CD8-positive, alpha-beta memory T cell (primary cell): ENCODE data around the gene PREX1. TPM values are rescaled to one million over a fixed set of nuclear protein-coding genes. Genes with fewer than 3 reads are reported as not detected.
A peak's percentile ranks its signal among the peaks of the same experiment; 100 is the strongest.
"Not testable (repeated sequence)": the region's sequence is repeated elsewhere in the genome, so short reads cannot be mapped to it uniquely, and the experiment has no call there.

Experiments used
- CTCF ChIA-PET: fragments of 350-600 bp; sonication (Branson Sonifier 250); formaldehyde crosslinking; loops from one replicate; lab custom pipeline; 2021; ENCODE audit warnings: antibody characterized with exemption; lab: Charles Lee
- POLR2A ChIA-PET: fragments of 350-600 bp; sonication (Branson Sonifier 250); formaldehyde crosslinking; loops from one replicate; lab custom pipeline; 2021; ENCODE audit warnings: antibody characterized with exemption; lab: Charles Lee
- DNase-seq, 5 donors: peaks; one replicate each; pipeline versions ENCODE4 v3.0.0 to v3.0.0-alpha.2; 2020 to 2022; ENCODE audit warnings: mixed read lengths in 1 of 5
- H3K27ac ChIP-seq: one replicate; pipeline ENCODE4 v1.7.0; 2013; ENCODE audit warnings: low read depth, mild to moderate bottlenecking, low read length, moderate library complexity
- H3K27me3 ChIP-seq: 2 replicates; pipeline ENCODE4 v1.7.0; 2013; ENCODE audit warnings: low read length, mild to moderate bottlenecking; ENCODE audit not compliant: insufficient read depth, poor library complexity, severe bottlenecking
- H3K36me3 ChIP-seq: 2 replicates; pipeline ENCODE4 v1.7.0; 2013; ENCODE audit warnings: mild to moderate bottlenecking, low read length, moderate library complexity; ENCODE audit not compliant: insufficient read depth
- H3K4me1 ChIP-seq: 2 replicates; pipeline ENCODE4 v1.7.0; 2013; ENCODE audit warnings: mild to moderate bottlenecking, low read length, moderate library complexity; ENCODE audit not compliant: insufficient read depth
- H3K4me3 ChIP-seq: 2 replicates; pipeline ENCODE4 v1.7.0; 2013; ENCODE audit warnings: mild to moderate bottlenecking, low read length
- H3K9me3 ChIP-seq: 2 replicates; pipeline ENCODE4 v1.7.0; 2013; ENCODE audit warnings: mild to moderate bottlenecking, low read length
- H3K27ac Mint-ChIP-seq, 8 donors: one replicate each; pipeline ENCODE4 v1.8.0; 2020 to 2021; ENCODE audit warnings: mixed read lengths in 8 of 8, mild to moderate bottlenecking in 6 of 8, inconsistent platforms in 3 of 8, moderate library complexity in 3 of 8
- H3K27me3 Mint-ChIP-seq, 2 donors: one replicate each; pipeline ENCODE4 v1.8.0; 2020 to 2021; ENCODE audit warnings: mixed read lengths in 2 of 2, mild to moderate bottlenecking in 1 of 2, moderate library complexity in 1 of 2
- H3K36me3 Mint-ChIP-seq, 3 donors: one replicate each; pipeline ENCODE4 v1.8.0; 2020 to 2021; ENCODE audit warnings: mixed read lengths in 3 of 3, inconsistent platforms in 1 of 3, mild to moderate bottlenecking in 1 of 3
- H3K4me1 Mint-ChIP-seq, 3 donors: one replicate each; pipeline ENCODE4 v1.8.0; 2020 to 2021; ENCODE audit warnings: mixed read lengths in 3 of 3, inconsistent platforms in 1 of 3, mild to moderate bottlenecking in 1 of 3
- H3K4me3 Mint-ChIP-seq, 7 donors: one replicate each; pipeline ENCODE4 v1.8.0; 2020 to 2021; ENCODE audit warnings: mixed read lengths in 7 of 7, mild to moderate bottlenecking in 6 of 7, moderate library complexity in 4 of 7, inconsistent platforms in 2 of 7
- H3K9me3 Mint-ChIP-seq, 5 donors: one replicate each; pipeline ENCODE4 v1.8.0; 2020 to 2022; ENCODE audit warnings: mixed read lengths in 5 of 5, mild to moderate bottlenecking in 3 of 5, moderate library complexity in 2 of 5, inconsistent platforms in 1 of 5
- polyA plus RNA-seq: library from polyadenylated mRNA; unstranded; fragments of 300-500 nt; fragmentation: Illumina TruSeq; gene quantifications from one replicate; pipeline ENCODE4 v1.2.3, GENCODE V29; 2021
- total RNA-seq, 2 experiments: library from RNA; stranded (reverse); gene quantifications; one replicate each; pipeline ENCODE4 v1.2.3, GENCODE V29; 2021

PREX1 gene
- total RNA-seq: 10 to 100 TPM; 90.0 to 90.5 TPM
- polyA plus RNA-seq: 89.5 TPM

GRCh38 chr20:48827855-48828733 is at the start of gene PREX1:
TSS of gene PREX1 (minus strand) at chr20:48827999. CDS start at chr20:48827860, 139 bp downstream.
- peak within 1 kb of the TSS; percentile 86 to 100 (median 96) for H3K27ac Mint-ChIP-seq
- CTCF ChIA-PET: interaction anchor here (1.2 to 3.0 kb wide), 5 partner anchors 45 to 112 kb away, joined by 3 to 14 read pairs (median 4); no protein-coding TSS in a partner anchor
- DNase-seq: peak; percentile 82 to 90 (median 87)
- POLR2A ChIA-PET: interaction anchor here (0.7 to 2.3 kb wide), 7 partner anchors 10 to 121 kb away, joined by 3 to 10 read pairs (median 3); no protein-coding TSS in a partner anchor
- H3K36me3 Mint-ChIP-seq: peaks cover 0 to 23% (median 0%) of the 10 kb centered on the region in 3 donors
- H3K27me3 Mint-ChIP-seq: no peaks in the 10 kb centered on the region
- H3K27me3 ChIP-seq: no peaks in the 10 kb centered on the region
- H3K36me3 ChIP-seq: no peaks in the 10 kb centered on the region
- H3K4me3 ChIP-seq: peak within 1 kb of the TSS; percentile 79
- H3K4me1 Mint-ChIP-seq: peaks cover 5 to 34% (median 29%) of the 10 kb centered on the region in 3 donors
- no peaks in the 10 kb centered on the region for H3K9me3 Mint-ChIP-seq
- peak within 1 kb of the TSS; percentile 78 for H3K27ac ChIP-seq
- H3K4me3 Mint-ChIP-seq: peak within 1 kb of the TSS; percentile 96 to 100 (median 99)
- H3K9me3 ChIP-seq: no peaks in the 10 kb centered on the region
- H3K4me1 ChIP-seq: peaks cover 21% of the 10 kb centered on the region

GRCh38 chr20:48877304-48877703 is 49.5 kb upstream of the PREX1 start:
- H3K36me3 ChIP-seq: no peaks in the 10 kb centered on the region
- H3K4me3 Mint-ChIP-seq: no peak overlapping the region
- no peak overlapping the region for H3K4me3 ChIP-seq
- H3K4me1 Mint-ChIP-seq: peaks cover 6 to 15% (median 13%) of the 10 kb centered on the region in 3 donors
- no peak overlapping the region for H3K27ac Mint-ChIP-seq
- H3K9me3 Mint-ChIP-seq: no peaks in the 10 kb centered on the region
- H3K9me3 ChIP-seq: no peaks in the 10 kb centered on the region
- H3K4me1 ChIP-seq: peaks cover 5% of the 10 kb centered on the region
- POLR2A ChIA-PET: no interaction called here
- H3K27me3 Mint-ChIP-seq: no peaks in the 10 kb centered on the region
- peak in 2 of 5 donors; percentile 19 to 24 for DNase-seq
- no peaks in the 10 kb centered on the region for H3K36me3 Mint-ChIP-seq
- no peak overlapping the region for H3K27ac ChIP-seq
- CTCF ChIA-PET: interaction anchor here (1.8 kb wide), 1 partner anchor 219 kb away, joined by 5 read pairs; no protein-coding TSS in a partner anchor
- no peaks in the 10 kb centered on the region for H3K27me3 ChIP-seq

DNA sequence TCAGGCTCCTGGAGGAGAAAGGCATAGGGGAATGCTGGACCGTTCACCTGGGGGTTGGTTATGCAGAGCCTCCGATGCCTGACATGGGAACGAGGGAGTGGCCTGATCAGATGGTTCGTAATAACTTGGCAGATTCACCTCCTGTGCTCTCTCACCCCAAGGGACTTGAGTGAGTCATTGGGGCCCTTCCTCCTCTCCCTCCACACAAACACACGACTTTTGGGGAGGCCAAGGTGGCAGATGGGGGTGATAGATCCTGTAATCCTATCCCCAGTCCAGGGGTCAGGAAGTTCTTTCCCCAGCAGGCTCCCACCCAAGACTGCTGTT is 48.1 kb upstream of the PREX1 start:
- Histone ChIP-seq H3K4me3 (no peak overlapping the region), H3K27me3 (no peaks in the 10 kb centered on the region), H3K27ac (no peak overlapping the region), H3K36me3 (no peaks in the 10 kb centered on the region), H3K9me3 (no peaks in the 10 kb centered on the region), H3K4me1 (peaks cover 5% of the 10 kb centered on the region)
- H3K4me1 Mint-ChIP-seq: peaks cover 9 to 19% (median 16%) of the 10 kb centered on the region in 3 donors
- no peaks in the 10 kb centered on the region for H3K36me3 Mint-ChIP-seq
- H3K27me3 Mint-ChIP-seq: no peaks in the 10 kb centered on the region
- H3K27ac Mint-ChIP-seq: no peak overlapping the region
- no peak overlapping the region for H3K4me3 Mint-ChIP-seq
- no peaks in the 10 kb centered on the region for H3K9me3 Mint-ChIP-seq
- ChIA-PET POLR2A (no interaction called here), CTCF (no interaction called here)
- no peak for DNase-seq

GRCh38 chr20:48875233-48875913 is 47.6 kb upstream of the PREX1 start:
- peaks cover 5% of the 10 kb centered on the region for H3K4me1 ChIP-seq
- ChIA-PET POLR2A (no interaction called here), CTCF (no interaction called here)
- H3K27ac ChIP-seq: no peak overlapping the region
- no peaks in the 10 kb centered on the region for H3K9me3 Mint-ChIP-seq
- no peaks in the 10 kb centered on the region for H3K9me3 ChIP-seq
- no peaks in the 10 kb centered on the region for H3K27me3 Mint-ChIP-seq
- H3K36me3 Mint-ChIP-seq: no peaks in the 10 kb centered on the region
- no peak overlapping the region for H3K4me3 ChIP-seq
- no peaks in the 10 kb centered on the region for H3K36me3 ChIP-seq
- H3K4me3 Mint-ChIP-seq: no peak overlapping the region
- H3K27me3 ChIP-seq: no peaks in the 10 kb centered on the region
- DNase-seq: no peak
- H3K27ac Mint-ChIP-seq: peak overlapping the region in 4 of 8 donors; percentile 3 to 91 (median 27)
- H3K4me1 Mint-ChIP-seq: peaks cover 9 to 19% (median 16%) of the 10 kb centered on the region in 3 donors

DNA sequence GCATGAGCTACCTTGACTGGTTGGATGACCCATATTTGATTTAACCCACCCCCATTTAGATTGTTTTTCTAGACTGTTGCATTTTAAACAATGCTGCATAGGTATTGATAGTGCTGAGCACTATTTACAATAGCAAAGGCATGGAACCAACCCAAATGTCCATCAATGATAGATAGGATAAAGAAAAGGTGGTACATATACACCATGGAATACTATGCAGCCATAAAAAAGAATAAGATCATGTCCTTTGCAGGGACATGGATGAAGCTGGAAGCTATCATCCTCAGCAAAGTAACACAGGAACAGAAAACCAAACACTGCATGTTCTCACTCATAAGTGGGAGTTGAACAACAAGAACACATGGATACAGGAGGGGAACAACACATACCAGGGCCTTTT is 41.6 kb upstream of the PREX1 start:
- H3K9me3 Mint-ChIP-seq, H3K4me3 Mint-ChIP-seq, H3K36me3 ChIP-seq, CTCF ChIA-PET, DNase-seq, H3K4me1 ChIP-seq, H3K9me3 ChIP-seq, H3K27me3 Mint-ChIP-seq, H3K27me3 ChIP-seq, H3K4me3 ChIP-seq, H3K27ac Mint-ChIP-seq, H3K27ac ChIP-seq, H3K36me3 Mint-ChIP-seq, POLR2A ChIA-PET: not testable (repeated sequence)
- H3K4me1 Mint-ChIP-seq: peaks cover 7 to 12% (median 9%) of the 10 kb centered on the region in 3 donors

DNA sequence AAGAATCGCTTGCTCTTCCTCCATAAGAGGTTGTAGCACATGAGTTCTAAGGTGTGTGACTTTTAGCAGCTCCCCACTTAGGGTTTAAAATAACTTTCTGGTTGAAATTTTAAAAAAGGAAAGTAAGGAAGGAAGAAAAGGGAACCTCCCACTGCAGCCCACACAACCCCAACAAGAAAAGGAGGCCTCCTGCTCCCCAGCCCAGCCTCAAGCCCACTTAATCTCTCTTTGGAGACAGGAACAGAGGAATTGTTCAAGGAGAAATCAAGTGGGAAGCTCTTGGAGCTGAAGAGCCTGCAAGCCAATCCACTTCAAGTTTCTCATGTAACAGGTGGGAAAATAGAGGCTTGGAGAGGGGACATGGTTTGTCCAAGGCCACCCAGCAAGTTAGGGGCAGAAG is 39.1 kb upstream of the PREX1 start:
- CTCF ChIA-PET: interaction anchor here (1.5 kb wide), 1 partner anchor 9 kb away, joined by 5 read pairs; no protein-coding TSS in a partner anchor
- no peaks in the 10 kb centered on the region for H3K36me3 ChIP-seq
- no peaks in the 10 kb centered on the region for H3K9me3 ChIP-seq
- no peak overlapping the region for H3K4me3 ChIP-seq
- no peak overlapping the region for H3K27ac Mint-ChIP-seq
- no peaks in the 10 kb centered on the region for H3K36me3 Mint-ChIP-seq
- peaks cover 4 to 6% (median 6%) of the 10 kb centered on the region in 3 donors for H3K4me1 Mint-ChIP-seq
- H3K27me3 Mint-ChIP-seq: no peaks in the 10 kb centered on the region
- no peaks in the 10 kb centered on the region for H3K9me3 Mint-ChIP-seq
- no peak overlapping the region for H3K27ac ChIP-seq
- H3K4me1 ChIP-seq: no peaks in the 10 kb centered on the region
- POLR2A ChIA-PET: interaction anchor here (0.6 kb wide), 1 partner anchor 44 kb away, joined by 3 read pairs; no protein-coding TSS in a partner anchor
- no peak overlapping the region for H3K4me3 Mint-ChIP-seq
- DNase-seq: no peak
- H3K27me3 ChIP-seq: no peaks in the 10 kb centered on the region

DNA sequence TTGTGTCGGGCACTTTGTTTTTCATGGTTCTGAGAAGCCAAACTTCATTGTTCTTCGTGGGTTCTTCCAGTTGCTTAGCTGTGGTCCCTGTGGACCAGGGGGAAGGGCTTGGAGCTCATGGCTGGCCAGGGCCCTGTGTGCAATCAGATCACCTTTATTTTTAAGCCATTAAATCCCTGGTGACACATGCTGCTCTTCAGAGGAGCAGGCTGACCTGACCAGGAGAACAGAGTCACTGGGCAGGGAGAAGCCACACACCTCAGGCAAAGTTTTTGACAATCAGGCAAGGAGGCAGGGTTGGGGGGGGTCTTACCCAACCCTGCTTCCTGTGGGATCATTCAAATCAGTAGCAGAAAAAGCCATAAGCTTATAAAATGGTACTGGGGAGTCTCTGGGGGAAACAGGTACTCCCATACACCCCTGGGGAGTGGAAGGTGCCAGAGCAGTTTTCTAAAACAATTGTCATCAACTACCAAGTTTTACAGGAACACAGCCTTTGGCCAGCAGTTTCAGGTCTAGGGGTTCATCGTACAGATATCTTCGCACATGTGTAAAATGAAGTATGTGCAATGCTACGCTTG is 37.0 kb upstream of the PREX1 start:
- H3K36me3 Mint-ChIP-seq: no peaks in the 10 kb centered on the region
- peaks cover 9 to 18% (median 10%) of the 10 kb centered on the region in 3 donors for H3K4me1 Mint-ChIP-seq
- H3K9me3 ChIP-seq: no peaks in the 10 kb centered on the region
- no peak overlapping the region for H3K4me3 Mint-ChIP-seq
- DNase-seq: no peak
- ChIA-PET POLR2A (no interaction called here), CTCF (no interaction called here)
- no peak overlapping the region for H3K27ac ChIP-seq
- H3K27ac Mint-ChIP-seq: no peak overlapping the region
- no peak overlapping the region for H3K4me3 ChIP-seq
- no peaks in the 10 kb centered on the region for H3K27me3 Mint-ChIP-seq
- H3K4me1 ChIP-seq: no peaks in the 10 kb centered on the region
- no peaks in the 10 kb centered on the region for H3K36me3 ChIP-seq
- H3K9me3 Mint-ChIP-seq: no peaks in the 10 kb centered on the region
- no peaks in the 10 kb centered on the region for H3K27me3 ChIP-seq
